ENCODE measurements around the gene MAPK8.

The MAPK8 gene

DNA sequence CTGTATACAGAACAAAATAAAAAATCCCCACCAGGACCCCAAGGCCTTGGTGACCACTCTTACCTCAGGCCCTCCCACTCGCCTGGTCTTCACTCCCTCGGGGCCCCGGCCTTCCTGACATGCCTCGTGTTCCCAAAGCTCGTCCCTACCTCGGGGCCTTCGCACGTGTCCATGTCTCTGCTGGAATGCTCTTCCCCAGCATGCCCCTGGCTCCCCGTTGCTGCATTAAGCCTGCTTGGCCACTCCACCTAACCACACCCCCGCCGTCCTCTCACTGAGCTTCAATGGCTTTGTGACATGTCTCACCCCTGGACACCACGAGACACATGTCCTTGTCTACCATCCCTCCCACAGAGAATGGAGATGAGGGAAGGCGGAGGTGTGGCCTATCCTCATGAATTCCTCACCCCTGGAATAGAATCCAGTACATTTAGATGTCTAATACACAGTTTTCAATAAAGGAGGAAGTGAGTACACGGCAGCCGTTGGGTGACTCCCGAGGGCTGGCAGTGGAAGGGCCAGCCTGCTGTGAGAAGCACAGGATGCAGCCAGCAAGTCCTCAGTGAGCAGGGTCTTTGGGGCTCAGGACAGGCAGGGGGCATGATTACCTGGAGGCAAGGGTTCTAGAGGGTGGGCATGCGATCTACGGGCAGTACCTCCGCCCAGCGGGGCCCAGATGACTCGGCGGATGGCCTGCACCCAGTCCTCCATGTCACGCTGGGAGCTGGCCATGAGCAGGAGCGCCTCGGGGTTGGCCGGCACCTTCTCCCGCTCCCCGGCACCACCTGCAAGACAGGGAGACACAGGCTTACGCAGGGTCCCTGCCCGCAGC, 172.7 kb downstream of the MAPK8 start:
- no peaks in the 10 kb centered on the region for H3K36me3 ChIP-seq (ENCODE audit: control insufficient read depth in 2 of 2, insufficient read depth in 1 of 2, low read length in 2 of 2)
- TF ChIP-seq ZNF155 (tag by site-specific recombination; IDR thresholded peaks at IDR 0.05) (no peak), ZNF571 (tag by site-specific recombination; IDR thresholded peaks at IDR 0.05) (no peak), ZNF623 (tag by site-specific recombination; IDR thresholded peaks at IDR 0.05) (peak; percentile 37; the same call in 1 of the 2 replicates), WT1 (tag by site-specific recombination; IDR thresholded peaks at IDR 0.05) (no peak), ZNF701 (tag by site-specific recombination; IDR thresholded peaks at IDR 0.05) (no peak), ZIC2 (tag by site-specific recombination; IDR thresholded peaks at IDR 0.05) (peak; percentile 94)
- TF ChIP-seq, protein P1, sequence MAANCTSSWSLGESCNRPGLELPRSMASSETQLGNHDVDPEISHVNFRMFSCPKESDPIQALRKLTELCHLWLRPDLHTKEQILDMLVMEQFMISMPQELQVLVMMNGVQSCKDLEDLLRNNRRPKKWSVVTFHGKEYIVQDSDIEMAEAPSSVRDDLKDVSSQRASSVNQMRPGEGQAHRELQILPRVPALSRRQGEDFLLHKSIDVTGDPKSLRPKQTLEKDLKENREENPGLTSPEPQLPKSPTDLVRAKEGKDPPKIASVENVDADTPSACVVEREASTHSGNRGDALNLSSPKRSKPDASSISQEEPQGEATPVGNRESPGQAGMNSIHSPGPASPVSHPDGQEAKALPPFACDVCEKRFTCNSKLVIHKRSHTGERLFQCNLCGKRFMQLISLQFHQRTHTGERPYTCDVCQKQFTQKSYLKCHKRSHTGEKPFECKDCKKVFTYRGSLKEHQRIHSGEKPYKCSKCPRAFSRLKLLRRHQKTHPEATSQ (tag by site-specific recombination; IDR thresholded peaks at IDR 0.05), result no peak
- ChIA-PET CTCF (no interaction called here), POLR2A (no interaction called here)
- H3K9me3 ChIP-seq (ENCODE audit: control insufficient read depth, insufficient read depth, low read depth, low read length), result no peaks in the 10 kb centered on the region
- peaks cover 4% of the 10 kb centered on the region; the same call in 1 of the 2 replicates for H3K4me1 ChIP-seq (ENCODE audit: control insufficient read depth, insufficient read depth, low read length)
- no peak overlapping the region for H3K4me3 ChIP-seq (ENCODE audit: low read depth, low read length)
- H3K27ac ChIP-seq (ENCODE audit: extremely low read depth, low read depth, low read length), result no peak overlapping the region

DNA sequence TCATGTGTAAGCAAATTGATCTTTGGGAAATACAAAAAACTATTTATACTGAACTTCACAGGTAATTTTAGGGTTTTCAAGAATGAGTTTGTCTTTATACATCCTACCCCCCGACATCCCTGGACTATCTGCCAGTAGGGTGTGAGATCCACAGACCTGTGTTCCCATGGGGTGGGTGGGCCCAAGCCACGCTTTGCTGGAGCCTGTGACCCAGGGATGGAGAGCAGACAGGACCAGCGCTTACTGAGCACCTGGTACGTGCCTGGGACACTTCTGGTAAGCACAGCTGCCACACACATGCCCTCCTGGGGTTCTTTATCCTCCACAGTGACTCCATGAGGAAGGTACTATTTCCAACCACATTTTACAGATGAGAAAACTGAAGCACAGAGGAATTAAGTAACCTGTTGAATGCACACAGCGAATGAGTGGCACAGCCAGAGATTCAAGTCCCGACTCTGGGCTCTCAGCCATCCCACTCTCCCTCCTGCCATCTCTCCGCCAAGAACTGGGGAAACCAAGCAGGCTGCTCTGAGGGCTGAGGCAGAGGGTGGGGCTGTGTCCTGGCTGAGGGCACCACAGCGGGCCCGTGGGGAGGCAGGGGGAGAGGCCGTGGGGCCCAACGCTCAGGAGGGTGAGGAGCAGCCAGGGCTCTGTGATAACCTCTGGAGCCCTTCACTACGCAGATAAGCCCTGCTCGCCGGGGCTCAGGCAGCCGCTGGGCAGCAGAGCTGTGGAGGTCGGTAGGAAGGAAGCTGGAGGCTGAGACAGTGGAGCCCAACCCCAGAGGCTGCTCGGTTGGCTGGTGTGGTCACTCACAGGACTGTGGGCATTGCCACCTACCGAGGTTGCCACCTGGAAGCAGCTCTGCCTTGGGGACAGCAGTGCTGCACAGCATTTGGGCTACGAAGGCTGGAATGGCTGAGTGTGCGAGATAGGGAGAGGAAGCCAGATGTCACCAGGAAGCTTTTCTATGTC, 174.2 kb downstream of the MAPK8 start:
- TF ChIP-seq ZFP3 (tag by site-specific recombination; IDR thresholded peaks at IDR 0.05; ENCODE audit: low read depth) (no peak), ZNF449 (tag by site-specific recombination; IDR thresholded peaks at IDR 0.05) (peak; percentile 62; the same call in 1 of the 2 replicates), SCRT2 (tag by site-specific recombination; IDR thresholded peaks at IDR 0.05) (peak; percentile 85), SCRT1 (tag by site-specific recombination; IDR thresholded peaks at IDR 0.05; ENCODE audit: borderline replicate concordance) (peak; percentile 49; the same call in 1 of the 2 replicates), ZNF621 (tag by site-specific recombination; IDR thresholded peaks at IDR 0.05) (no peak), ZNF600 (tag by site-specific recombination; IDR thresholded peaks at IDR 0.05) (no peak)
- peaks cover 4% of the 10 kb centered on the region; the same call in 1 of the 2 replicates for H3K4me1 ChIP-seq (ENCODE audit: control insufficient read depth, insufficient read depth, low read length)
- ChIA-PET POLR2A (no interaction called here), CTCF (interaction anchor here (1.1 kb wide), 1 partner anchor 176 kb away, joined by 3 read pairs; no protein-coding TSS in a partner anchor)
- H3K4me3 ChIP-seq (ENCODE audit: low read depth, low read length), result no peak overlapping the region
- H3K36me3 ChIP-seq (ENCODE audit: control insufficient read depth in 2 of 2, insufficient read depth in 1 of 2, low read length in 2 of 2), result no peaks in the 10 kb centered on the region
- no peaks in the 10 kb centered on the region for H3K9me3 ChIP-seq (ENCODE audit: control insufficient read depth, insufficient read depth, low read depth, low read length)
- H3K27ac ChIP-seq (ENCODE audit: extremely low read depth, low read depth, low read length), result no peak overlapping the region

GRCh38 chr10:48481385-48481784, 174.9 kb downstream of the MAPK8 start:
- Histone ChIP-seq H3K27ac (ENCODE audit: extremely low read depth, low read depth, low read length) (no peak overlapping the region), H3K36me3 (ENCODE audit: control insufficient read depth in 2 of 2, insufficient read depth in 1 of 2, low read length in 2 of 2) (no peaks in the 10 kb centered on the region), H3K4me3 (ENCODE audit: low read depth, low read length) (no peak overlapping the region), H3K9me3 (ENCODE audit: control insufficient read depth, insufficient read depth, low read depth, low read length) (no peaks in the 10 kb centered on the region), H3K4me1 (ENCODE audit: control insufficient read depth, insufficient read depth, low read length) (peaks cover 3% of the 10 kb centered on the region; the same call in 1 of the 2 replicates)
- ChIA-PET CTCF (interaction anchor here (1.1 kb wide), 1 partner anchor 175 kb away, joined by 3 read pairs; no protein-coding TSS in a partner anchor), POLR2A (no interaction called here)
- TF ChIP-seq, protein P2, sequence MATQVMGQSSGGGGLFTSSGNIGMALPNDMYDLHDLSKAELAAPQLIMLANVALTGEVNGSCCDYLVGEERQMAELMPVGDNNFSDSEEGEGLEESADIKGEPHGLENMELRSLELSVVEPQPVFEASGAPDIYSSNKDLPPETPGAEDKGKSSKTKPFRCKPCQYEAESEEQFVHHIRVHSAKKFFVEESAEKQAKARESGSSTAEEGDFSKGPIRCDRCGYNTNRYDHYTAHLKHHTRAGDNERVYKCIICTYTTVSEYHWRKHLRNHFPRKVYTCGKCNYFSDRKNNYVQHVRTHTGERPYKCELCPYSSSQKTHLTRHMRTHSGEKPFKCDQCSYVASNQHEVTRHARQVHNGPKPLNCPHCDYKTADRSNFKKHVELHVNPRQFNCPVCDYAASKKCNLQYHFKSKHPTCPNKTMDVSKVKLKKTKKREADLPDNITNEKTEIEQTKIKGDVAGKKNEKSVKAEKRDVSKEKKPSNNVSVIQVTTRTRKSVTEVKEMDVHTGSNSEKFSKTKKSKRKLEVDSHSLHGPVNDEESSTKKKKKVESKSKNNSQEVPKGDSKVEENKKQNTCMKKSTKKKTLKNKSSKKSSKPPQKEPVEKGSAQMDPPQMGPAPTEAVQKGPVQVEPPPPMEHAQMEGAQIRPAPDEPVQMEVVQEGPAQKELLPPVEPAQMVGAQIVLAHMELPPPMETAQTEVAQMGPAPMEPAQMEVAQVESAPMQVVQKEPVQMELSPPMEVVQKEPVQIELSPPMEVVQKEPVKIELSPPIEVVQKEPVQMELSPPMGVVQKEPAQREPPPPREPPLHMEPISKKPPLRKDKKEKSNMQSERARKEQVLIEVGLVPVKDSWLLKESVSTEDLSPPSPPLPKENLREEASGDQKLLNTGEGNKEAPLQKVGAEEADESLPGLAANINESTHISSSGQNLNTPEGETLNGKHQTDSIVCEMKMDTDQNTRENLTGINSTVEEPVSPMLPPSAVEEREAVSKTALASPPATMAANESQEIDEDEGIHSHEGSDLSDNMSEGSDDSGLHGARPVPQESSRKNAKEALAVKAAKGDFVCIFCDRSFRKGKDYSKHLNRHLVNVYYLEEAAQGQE (tag by site-specific recombination; IDR thresholded peaks at IDR 0.05), result peak; percentile 51; the same call in 1 of the 2 replicates
- no peak for TF ChIP-seq ZNF239 (tag by site-specific recombination; IDR thresholded peaks at IDR 0.05)

All from HEK293 (cell line).